ENCODE results near the gene DNAH14.
"Not testable (repeated sequence)": the region's sequence is repeated elsewhere in the genome, so short reads cannot be mapped to it uniquely, and the experiment has no call there.

GRCh38 chr1:225008050-225008449, 78.6 kb downstream of the DNAH14 start:
- TF ChIP-seq, protein P1, sequence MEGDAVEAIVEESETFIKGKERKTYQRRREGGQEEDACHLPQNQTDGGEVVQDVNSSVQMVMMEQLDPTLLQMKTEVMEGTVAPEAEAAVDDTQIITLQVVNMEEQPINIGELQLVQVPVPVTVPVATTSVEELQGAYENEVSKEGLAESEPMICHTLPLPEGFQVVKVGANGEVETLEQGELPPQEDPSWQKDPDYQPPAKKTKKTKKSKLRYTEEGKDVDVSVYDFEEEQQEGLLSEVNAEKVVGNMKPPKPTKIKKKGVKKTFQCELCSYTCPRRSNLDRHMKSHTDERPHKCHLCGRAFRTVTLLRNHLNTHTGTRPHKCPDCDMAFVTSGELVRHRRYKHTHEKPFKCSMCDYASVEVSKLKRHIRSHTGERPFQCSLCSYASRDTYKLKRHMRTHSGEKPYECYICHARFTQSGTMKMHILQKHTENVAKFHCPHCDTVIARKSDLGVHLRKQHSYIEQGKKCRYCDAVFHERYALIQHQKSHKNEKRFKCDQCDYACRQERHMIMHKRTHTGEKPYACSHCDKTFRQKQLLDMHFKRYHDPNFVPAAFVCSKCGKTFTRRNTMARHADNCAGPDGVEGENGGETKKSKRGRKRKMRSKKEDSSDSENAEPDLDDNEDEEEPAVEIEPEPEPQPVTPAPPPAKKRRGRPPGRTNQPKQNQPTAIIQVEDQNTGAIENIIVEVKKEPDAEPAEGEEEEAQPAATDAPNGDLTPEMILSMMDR (IDR thresholded peaks at IDR 0.05) = not testable (repeated sequence)
- TF ChIP-seq POLR2A (IDR thresholded peaks at IDR 0.05) = not testable (repeated sequence)

Data from uterus (tissue), 2 donors.